Measurements from ENCODE around the gene CRY2. TPM values are rescaled to one million over a fixed set of nuclear protein-coding genes. Genes with fewer than 3 reads are reported as not detected.

The CRY2 gene
- total RNA-seq, 1 donor from 2014 or later = 54.2 TPM

GRCh38 chr11:45930031-45930794 lies 82.9 kb downstream of the CRY2 start:
- peak; percentile 53 for ATAC-seq
- peak; percentile 73 for DNase-seq
- Histone ChIP-seq H3K27ac (no peak overlapping the region), H3K9me3 (no peaks in the 10 kb centered on the region), H3K4me3 (no peak overlapping the region), H3K36me3 (peaks cover 34% of the 10 kb centered on the region), H3K27me3 (no peaks in the 10 kb centered on the region), H3K4me1 (peaks cover 10% of the 10 kb centered on the region)
- intact Hi-C loops (cut with DNase I) = no loop called here
- no peak for TF ChIP-seq CTCF (IDR thresholded peaks at IDR 0.05)

- Histone ChIP-seq H3K27me3 (no peaks in the 10 kb centered on the region), H3K4me3 (no peak overlapping the region), H3K9me3 (no peaks in the 10 kb centered on the region), H3K4me1 (peaks cover 10% of the 10 kb centered on the region), H3K27ac (no peak overlapping the region), H3K36me3 (peaks cover 42% of the 10 kb centered on the region)
- peak; percentile 31 for DNase-seq
- intact Hi-C loops (cut with DNase I) = no loop called here
- no peak for ATAC-seq
- no peak for TF ChIP-seq CTCF (IDR thresholded peaks at IDR 0.05)
Measured at GRCh38 chr11:45930951-45931570, 83.8 kb downstream of the CRY2 start.

GRCh38 chr11:45931739-45932138 lies 84.5 kb downstream of the CRY2 start:
- no peak for ATAC-seq
- peaks cover 49% of the 10 kb centered on the region for H3K36me3 ChIP-seq
- no peaks in the 10 kb centered on the region for H3K27me3 ChIP-seq
- DNase-seq = peak; percentile 54
- H3K27ac ChIP-seq = no peak overlapping the region
- H3K4me3 ChIP-seq = no peak overlapping the region
- no peaks in the 10 kb centered on the region for H3K9me3 ChIP-seq
- H3K4me1 ChIP-seq = peaks cover 10% of the 10 kb centered on the region
- intact Hi-C loops (cut with DNase I) = no loop called here
- no peak for TF ChIP-seq CTCF (IDR thresholded peaks at IDR 0.05)

GRCh38 chr11:45932217-45932616 lies 84.9 kb downstream of the CRY2 start:
- peaks cover 54% of the 10 kb centered on the region for H3K36me3 ChIP-seq

More at GRCh38 chr11:45932217-45932616, 84.9 kb downstream of the CRY2 start:
- ATAC-seq (no peak), DNase-seq (no peak)
- no peak overlapping the region for H3K27ac ChIP-seq
- intact Hi-C loops (cut with DNase I) = no loop called here
- H3K9me3 ChIP-seq = no peaks in the 10 kb centered on the region
- no peaks in the 10 kb centered on the region for H3K27me3 ChIP-seq
- peaks cover 10% of the 10 kb centered on the region for H3K4me1 ChIP-seq
- no peak for TF ChIP-seq CTCF (IDR thresholded peaks at IDR 0.05)
- H3K4me3 ChIP-seq = no peak overlapping the region

Other genes starting within 250 kb of the CRY2 start
- gene CHST1, start 181.9 kb upstream of the CRY2 start, total RNA-seq = 4.9 TPM
- 25.1 TPM for gene SLC35C1, start 42.3 kb upstream of the CRY2 start, total RNA-seq
- 6.4 TPM for gene MAPK8IP1, start 38.2 kb downstream of the CRY2 start, total RNA-seq
- gene FREY1, start 59.8 kb downstream of the CRY2 start, total RNA-seq = 0.75 TPM
- gene PEX16, start 70.4 kb downstream of the CRY2 start, total RNA-seq = 27.6 TPM
- gene LARGE2, start 75.2 kb downstream of the CRY2 start, total RNA-seq = 6.0 TPM

Data from upper lobe of right lung (tissue), 1 donor.